Stimulated activated CD8-positive, alpha-beta memory T cell treated with anti-CD3 and anti-CD28 coated beads, Interleukin-2, amount 100 ng/mL, for 1 hour (primary cell): ENCODE measurements around the gene MTA1.

ENCODE experiments used
- DNase-seq, 2 donors: peaks; one replicate each; pipeline ENCODE4 v3.0.0-alpha.2; 2020; ENCODE audit warnings: low read depth in 2 of 2

The MTA1 gene

GRCh38 chr14:105410642-105411016 is 9.0 kb upstream of the MTA1 start:
- DNase-seq, result no peak

DNA sequence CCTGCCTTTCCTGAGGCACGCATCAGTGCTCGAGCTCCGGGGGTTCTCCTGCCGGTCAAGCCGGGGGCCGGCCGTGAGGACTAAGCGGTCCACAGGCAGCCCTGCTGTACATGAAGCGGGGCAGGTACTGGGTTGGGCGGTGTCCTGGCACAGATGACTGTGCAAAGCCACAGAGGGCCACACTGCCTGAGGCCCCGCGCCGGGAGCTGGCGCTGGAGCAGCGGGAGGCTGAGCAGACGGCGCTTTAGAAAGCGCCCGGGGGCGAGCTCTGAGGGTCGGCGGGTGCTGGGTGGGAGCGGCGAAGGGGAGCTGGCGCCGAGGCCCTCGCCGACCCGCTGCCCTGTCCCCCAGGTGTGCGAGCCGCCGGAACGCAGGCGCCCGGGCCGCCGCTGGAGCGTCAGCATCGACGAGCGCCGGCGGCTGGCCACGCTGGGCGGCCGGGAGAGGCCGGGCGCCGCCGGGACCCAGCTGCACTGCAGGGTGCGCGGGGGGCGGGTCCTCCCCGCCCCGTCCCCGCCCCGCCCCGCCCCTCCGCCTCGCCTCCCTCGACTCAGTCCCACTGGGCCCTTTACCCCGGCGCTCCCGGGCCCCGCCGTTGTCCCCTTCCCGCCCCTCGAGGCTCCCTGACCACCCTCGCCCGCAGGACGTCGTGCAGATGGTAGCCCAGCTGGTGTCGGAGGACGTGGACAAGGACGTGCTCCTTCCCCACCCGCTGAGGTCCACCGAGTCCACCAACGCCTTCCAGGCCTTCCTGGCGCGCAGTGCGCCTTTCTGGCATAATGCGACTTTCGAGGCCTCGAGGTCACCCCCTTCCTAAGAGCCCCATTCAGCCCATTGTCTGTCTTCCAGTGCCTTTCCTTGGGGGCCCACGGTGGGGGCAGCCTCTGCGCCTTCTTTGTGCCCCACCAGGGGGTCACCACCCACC is 8.3 kb upstream of the MTA1 start:
- no peak for DNase-seq

DNA sequence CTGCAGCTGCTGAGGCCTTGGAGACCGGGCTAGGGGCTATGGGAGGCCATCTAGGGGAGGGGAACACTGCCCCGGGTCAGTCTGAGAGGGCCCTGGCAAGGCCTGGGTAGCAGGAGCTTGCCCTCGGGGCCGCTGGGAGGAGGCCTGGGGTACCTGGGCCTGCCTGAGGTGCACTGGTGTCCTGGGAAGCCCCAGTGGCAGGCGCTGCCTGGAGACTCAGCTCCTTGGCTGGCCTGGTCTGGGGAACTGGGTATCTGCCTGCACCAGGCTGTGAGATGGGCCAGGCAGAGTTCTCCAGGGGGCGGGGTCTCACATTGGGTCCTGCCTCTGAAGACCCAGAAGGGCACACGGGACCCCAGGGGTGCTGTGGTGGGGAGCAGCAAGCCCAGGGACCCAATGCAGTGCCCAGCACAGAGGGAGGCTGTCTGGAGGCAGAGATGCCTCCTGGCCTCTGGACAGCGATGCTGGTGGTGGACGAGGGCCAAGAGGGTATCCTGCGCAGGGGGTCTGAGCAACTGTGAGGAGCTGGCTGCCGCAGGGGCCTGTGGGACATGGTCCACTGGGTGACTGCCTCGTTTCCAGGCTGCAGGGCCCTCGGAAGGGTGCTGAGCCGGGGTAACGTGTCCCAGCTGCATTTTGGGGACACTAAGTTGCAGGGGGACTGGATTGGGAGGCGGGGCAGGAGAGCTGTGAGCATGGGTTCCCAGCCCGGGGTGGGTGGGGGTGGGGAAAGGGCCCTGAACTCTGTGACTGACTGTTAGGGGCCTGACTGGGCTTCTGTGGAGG is 7.4 kb upstream of the MTA1 start:
- DNase-seq, result no peak

- no peak for DNase-seq
Observed at GRCh38 chr14:105412771-105413543, 6.7 kb upstream of the MTA1 start.

- DNase-seq, result no peak
Observed at GRCh38 chr14:105413544-105413886, 6.1 kb upstream of the MTA1 start.

DNA sequence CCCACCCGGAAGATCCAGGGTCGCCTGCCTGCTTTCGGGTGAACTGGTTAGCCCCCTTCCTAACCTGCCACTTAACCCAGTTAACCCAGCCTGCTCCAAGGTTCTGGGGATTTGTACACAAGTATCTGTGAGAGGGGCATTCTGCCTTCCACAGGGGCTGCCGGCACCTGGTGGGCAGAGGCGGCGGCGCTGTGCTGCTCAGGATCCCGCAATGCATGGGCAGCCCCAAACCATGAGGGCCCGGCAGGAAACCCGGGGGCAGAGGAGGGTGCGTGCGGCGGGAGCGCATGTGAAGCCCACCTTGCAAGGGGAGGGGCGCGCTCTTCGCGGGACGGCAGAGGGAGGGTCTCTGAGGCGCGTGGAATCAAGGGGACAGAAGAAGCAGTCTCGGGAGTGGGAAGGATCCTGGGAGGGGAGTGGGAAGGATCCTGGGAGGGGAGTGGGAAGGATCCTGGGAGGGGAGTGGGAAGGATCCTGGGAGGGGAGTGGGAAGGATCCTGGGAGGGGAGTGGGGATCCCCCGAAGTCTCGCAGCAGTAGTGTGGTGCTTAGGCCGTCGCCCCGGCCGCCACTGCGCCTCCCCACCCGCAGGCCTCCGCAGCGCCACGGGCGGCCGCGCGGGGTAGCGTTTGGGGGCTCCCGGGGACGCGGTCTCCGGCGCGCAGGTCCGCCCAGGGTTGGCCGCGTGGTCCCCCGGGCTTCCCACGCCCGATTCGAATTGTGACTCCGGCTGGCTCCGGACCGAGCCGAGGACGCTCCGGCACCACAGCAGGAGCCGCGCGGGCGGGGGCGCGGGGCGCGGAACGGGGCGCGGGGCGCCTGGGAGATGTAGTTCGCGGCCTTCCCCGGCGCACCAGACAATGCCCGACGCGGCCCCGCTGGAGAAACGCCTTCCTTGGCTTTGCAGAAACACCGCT is 4.9 kb upstream of the MTA1 start:
- peak in 1 of 2 donors; percentile 30 for DNase-seq

- DNase-seq, result no peak
Observed at GRCh38 chr14:105415481-105416428, 3.9 kb upstream of the MTA1 start.

DNA sequence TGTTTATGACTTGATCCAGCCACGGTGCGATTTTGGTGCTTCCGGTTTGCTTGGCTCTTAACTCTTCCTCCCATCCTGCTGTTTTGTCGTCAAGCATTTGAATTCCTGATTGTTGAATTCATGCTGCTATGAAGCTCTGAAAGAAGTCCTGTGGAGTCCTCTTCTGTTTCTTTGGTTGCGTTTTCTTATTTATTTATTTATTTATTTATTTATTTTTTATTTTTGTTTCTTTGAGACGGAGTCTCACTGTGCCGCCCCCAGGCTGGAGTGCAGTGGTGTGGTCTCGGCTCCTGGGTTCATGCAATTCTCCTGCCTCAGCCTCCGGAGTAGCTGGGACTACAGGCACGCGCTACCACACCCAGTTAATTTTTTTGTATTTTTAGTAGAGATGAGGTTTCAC is 3.0 kb upstream of the MTA1 start:
- DNase-seq, result no peak

DNA sequence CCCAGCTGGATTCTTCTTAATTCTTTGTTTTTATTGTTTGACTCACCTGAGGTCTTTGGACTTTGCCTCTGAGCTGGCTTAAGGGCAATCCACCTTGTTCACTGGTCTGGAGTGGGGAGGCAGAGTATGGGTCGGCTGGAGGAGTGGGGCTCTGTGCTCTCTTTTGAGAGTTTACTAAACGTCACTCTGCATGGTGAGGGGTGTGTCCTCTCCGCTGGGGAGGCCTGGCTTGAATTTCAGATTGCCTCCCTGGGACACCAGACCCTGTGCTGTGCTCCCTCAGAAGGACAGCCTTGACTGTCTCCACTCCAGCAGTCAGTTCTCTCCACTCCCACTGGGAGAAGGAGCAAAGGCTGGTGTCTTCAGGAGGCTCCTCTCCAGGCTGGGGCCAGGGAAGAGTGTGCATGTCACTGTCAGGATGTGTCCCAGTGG is 1.9 kb upstream of the MTA1 start:
- no peak for DNase-seq

DNA sequence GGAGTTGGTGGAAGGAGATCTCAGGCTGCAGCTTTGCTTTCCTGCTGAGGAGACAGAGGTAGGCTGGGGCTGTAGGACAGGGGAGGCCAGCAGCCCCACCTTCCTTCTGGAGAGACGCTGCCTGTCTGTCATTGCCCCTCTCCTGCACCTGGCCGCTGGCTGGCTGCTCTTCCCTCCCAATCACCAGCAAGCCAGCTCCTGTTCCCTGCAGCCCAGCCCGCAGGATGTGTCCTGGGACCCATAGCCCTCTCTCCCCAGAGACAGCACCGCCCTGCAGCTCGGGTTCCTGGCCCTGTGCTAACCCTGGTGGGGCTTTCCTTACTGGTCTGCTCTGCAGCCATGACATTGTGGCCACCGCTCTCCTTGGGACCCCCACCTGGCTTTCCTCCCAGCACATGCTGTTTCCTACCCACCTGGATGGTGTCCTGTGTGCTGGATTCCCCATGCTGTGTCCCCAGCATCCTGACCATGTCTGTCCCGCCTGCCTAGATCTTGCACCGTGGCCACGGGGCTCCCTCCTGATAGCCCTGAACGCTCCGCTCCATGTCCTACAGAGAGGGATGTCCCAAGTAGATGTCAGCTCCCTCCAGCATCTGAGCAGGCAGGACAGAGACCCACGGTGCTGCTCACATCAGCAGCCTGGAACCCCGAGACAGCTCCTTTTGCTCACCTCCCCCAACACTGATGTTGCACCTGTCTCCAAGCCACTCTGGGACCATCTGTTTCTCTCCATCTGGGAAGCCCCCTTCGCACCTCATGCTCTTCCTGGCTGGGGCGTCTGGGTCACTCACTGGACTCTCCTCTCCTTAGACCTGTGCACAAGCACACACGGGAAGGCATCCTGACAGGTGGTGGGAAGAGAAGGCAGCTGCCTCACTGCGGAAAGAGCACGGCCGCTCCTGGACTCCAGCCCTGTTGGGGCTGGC is 1.1 kb upstream of the MTA1 start:
- DNase-seq, result no peak

DNA sequence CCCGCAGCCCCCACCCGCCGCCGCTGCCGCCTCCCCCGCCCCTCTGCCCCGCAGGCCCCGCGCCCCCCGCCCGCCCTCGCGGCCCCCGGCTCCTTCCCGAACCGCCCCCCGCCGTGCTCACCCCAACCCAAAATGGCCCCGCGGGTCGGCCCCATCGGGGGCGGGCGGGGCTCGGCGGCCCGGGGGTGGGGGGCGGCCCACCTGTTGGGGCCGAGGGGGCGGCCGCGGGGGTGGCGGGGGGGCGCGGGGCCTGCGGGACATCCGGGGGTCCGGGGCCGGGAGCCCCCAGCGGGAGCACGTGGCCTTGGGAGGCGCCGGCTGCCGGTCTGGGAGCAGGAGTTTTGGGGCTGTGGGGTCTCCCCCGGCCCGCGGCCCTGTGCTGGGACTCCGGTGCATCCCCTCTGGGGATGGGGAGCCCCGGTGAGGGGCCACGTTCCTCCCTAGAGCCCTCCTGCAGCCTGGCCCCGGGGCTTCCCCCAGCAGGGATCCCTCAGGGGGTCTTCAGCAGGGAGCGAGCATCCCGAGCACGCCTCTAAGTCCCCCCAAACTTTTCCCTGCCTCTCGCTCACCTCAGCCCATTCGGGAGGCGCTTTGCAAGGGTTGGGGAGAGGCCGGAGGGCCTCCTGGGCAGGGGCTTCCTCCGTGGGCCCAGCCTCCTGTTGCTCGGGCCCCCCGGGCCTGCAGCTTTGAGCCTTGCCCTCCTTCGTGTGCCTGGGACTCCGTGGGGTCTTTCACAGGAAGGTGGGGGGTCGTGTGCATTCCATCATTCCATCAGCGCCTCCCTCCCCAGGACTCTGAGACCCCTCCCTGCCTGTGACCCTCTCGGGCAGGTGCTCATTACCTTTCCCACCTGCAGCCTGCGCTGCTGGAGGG is 710 bp downstream of the MTA1 start:
- no peak for DNase-seq

- DNase-seq, result no peak
Observed at GRCh38 chr14:105420974-105421674, 1.5 kb downstream of the MTA1 start.

- no peak for DNase-seq
Observed at GRCh38 chr14:105421723-105422615, 2.3 kb downstream of the MTA1 start.

- DNase-seq, result no peak
Observed at GRCh38 chr14:105422695-105423487, 3.3 kb downstream of the MTA1 start.

- no peak for DNase-seq
Observed at GRCh38 chr14:105423488-105424195, 4.0 kb downstream of the MTA1 start.
